Osteocyte (in vitro differentiated cells): Measurements from ENCODE around the gene PIN4. TPM values are rescaled to one million over a fixed set of nuclear protein-coding genes. Genes with fewer than 3 reads are reported as not detected.
"Not testable (repeated sequence)": the region's sequence is repeated elsewhere in the genome, so short reads cannot be mapped to it uniquely, and the experiment has no call there.

ENCODE experiments used
- DNase-seq: peaks from one replicate; pipeline ENCODE4 v3.0.0; 2021; ENCODE audit warnings: mixed read lengths; ENCODE audit not compliant: unreplicated experiment; ENCODE audit errors: extremely low spot score
- H3K27ac Mint-ChIP-seq: one replicate; pipeline ENCODE4 v1.8.0; 2021; ENCODE audit warnings: mild to moderate bottlenecking, mixed read lengths; ENCODE audit not compliant: unreplicated experiment
- H3K27me3 Mint-ChIP-seq: one replicate; pipeline ENCODE4 v1.8.0; 2021; ENCODE audit warnings: mixed read lengths; ENCODE audit not compliant: unreplicated experiment
- H3K36me3 Mint-ChIP-seq: one replicate; pipeline ENCODE4 v1.8.0; 2021; ENCODE audit warnings: mixed read lengths; ENCODE audit not compliant: unreplicated experiment
- H3K4me1 Mint-ChIP-seq: one replicate; pipeline ENCODE4 v1.8.0; 2021; ENCODE audit warnings: mixed read lengths; ENCODE audit not compliant: unreplicated experiment
- H3K4me3 Mint-ChIP-seq: one replicate; pipeline ENCODE4 v1.8.0; 2021; ENCODE audit warnings: mild to moderate bottlenecking, moderate library complexity, mixed read lengths; ENCODE audit not compliant: unreplicated experiment
- H3K9me3 Mint-ChIP-seq: one replicate; pipeline ENCODE4 v1.8.0; 2021; ENCODE audit warnings: mixed read lengths; ENCODE audit not compliant: unreplicated experiment
- total RNA-seq: library from RNA; stranded (reverse); gene quantifications from 2 replicates; pipeline ENCODE4 v1.2.1, GENCODE V29; 2021
- TF ChIP-seq, protein P1 (sequence below): fragments of 200-600 bp; sonication (generic); IDR thresholded peaks from 2 replicates; pipeline ENCODE4 v1.5.0; 2021; ENCODE audit warnings: antibody characterized with exemption, mild to moderate bottlenecking, moderate library complexity

Gene PIN4
- total RNA-seq, 1 donor from 2014 or later = 12.1 TPM

DNA sequence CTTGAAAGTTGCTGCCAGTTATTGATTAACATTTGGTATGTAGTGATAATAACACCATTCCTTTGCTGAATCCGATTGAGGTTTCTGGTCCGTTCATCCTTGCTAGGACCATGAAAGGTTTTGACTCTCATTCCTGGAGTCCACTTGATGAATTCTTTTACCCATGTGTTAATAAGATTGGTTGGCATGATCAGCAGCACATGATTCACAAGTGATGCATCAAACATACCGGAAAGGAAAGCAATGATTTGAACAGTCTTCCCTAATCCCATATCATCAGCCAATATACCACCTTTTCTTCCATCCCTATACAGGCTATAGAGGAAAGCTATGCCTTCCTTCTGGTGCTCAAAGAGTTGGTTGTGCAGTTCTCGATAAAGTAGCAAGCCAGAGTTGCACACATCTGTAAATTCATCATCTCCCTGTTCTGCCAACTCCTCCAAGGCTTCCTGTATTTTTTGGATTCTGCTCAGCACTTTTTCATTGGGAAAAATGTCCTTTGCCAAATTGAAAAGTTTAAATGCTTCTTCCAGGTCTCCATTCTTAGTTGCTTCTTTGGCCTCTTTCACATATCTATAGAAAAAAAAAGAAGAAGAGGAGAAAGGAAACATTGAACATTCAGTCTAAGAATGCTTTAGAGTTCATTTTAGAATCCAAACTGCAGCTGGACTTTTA is 26.7 kb downstream of the PIN4 start:
- Mint-ChIP-seq H3K27ac (no peak overlapping the region), H3K4me1 (peaks cover under 1% of the 10 kb centered on the region), H3K36me3 (peaks cover 21% of the 10 kb centered on the region), H3K9me3 (no peaks in the 10 kb centered on the region), H3K4me3 (no peak overlapping the region), H3K27me3 (no peaks in the 10 kb centered on the region)
- TF ChIP-seq, protein P1, sequence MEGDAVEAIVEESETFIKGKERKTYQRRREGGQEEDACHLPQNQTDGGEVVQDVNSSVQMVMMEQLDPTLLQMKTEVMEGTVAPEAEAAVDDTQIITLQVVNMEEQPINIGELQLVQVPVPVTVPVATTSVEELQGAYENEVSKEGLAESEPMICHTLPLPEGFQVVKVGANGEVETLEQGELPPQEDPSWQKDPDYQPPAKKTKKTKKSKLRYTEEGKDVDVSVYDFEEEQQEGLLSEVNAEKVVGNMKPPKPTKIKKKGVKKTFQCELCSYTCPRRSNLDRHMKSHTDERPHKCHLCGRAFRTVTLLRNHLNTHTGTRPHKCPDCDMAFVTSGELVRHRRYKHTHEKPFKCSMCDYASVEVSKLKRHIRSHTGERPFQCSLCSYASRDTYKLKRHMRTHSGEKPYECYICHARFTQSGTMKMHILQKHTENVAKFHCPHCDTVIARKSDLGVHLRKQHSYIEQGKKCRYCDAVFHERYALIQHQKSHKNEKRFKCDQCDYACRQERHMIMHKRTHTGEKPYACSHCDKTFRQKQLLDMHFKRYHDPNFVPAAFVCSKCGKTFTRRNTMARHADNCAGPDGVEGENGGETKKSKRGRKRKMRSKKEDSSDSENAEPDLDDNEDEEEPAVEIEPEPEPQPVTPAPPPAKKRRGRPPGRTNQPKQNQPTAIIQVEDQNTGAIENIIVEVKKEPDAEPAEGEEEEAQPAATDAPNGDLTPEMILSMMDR = no peak
- no peak for DNase-seq

DNA sequence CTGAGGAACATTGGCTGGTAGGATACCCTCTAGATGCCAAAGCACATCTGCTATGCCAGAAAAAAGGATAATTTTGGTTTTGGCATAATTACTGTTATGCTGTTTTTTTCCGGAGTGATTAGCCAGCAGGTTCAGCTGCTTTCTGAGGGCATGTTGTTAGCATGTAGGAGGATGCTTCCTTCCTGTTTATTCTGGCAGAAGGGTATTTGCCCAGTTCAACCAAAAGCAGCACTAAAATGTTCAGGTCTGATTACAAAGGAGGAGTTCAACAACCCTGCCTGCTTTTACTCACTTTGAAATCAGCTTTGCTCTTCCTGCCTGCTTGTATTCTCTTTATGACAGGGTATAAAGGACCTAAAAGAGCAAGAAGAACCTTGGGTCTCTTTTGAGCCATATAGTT is 35.4 kb downstream of the PIN4 start:
- Mint-ChIP-seq H3K4me3 (no peak overlapping the region), H3K27ac (no peak overlapping the region), H3K36me3 (peaks cover 8% of the 10 kb centered on the region), H3K9me3 (peaks cover 12% of the 10 kb centered on the region), H3K27me3 (no peaks in the 10 kb centered on the region), H3K4me1 (no peaks in the 10 kb centered on the region)
- TF ChIP-seq, protein P1 = no peak
- DNase-seq = no peak

DNA sequence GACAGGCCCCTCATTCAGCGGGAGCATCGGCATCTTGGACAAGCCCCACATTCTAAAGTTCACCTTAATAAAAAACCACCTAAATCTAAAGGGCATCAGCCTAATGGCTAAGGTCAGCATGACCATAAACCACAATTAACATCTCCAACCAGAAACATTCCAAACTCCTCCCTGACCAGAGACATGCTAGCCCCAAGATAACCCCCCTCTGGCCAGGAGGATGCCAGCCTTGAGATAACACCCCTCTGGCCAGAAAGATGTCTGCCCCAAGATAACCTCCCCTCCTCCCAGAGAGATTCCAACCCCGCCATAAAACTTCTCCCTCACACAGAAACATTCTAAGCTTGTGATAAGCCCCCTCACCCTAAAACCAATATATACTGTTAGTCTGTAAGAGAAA is 38.8 kb downstream of the PIN4 start:
- not testable (repeated sequence) for H3K27me3 Mint-ChIP-seq, DNase-seq, H3K4me1 Mint-ChIP-seq, H3K27ac Mint-ChIP-seq, H3K36me3 Mint-ChIP-seq, H3K4me3 Mint-ChIP-seq
- H3K9me3 Mint-ChIP-seq = peaks cover 16% of the 10 kb centered on the region

DNA sequence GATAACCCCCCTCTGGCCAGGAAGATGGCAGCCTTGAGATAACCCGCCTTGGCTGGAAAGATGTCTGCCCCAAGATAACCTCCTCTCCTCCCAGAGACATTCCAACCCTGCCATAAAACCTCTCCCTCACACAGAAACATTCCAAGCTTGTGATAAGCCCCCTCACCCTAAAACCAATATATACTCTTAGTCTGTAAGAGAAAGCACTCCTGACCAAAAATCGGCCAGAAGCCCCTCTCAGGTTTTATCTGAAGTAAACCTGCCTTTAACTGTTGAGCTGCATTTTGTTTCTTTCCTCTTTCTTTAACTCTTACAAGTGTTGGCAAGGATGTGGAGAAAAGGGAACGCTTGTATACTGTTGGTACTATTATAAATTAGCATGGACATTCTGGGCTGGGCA is 48.7 kb downstream of the PIN4 start:
- Mint-ChIP-seq H3K4me3 (no peak overlapping the region), H3K36me3 (peaks cover 4% of the 10 kb centered on the region), H3K27ac (no peak overlapping the region), H3K9me3 (peaks cover 7% of the 10 kb centered on the region), H3K4me1 (no peaks in the 10 kb centered on the region), H3K27me3 (no peaks in the 10 kb centered on the region)
- no peak for DNase-seq
- TF ChIP-seq, protein P1 = no peak

DNA sequence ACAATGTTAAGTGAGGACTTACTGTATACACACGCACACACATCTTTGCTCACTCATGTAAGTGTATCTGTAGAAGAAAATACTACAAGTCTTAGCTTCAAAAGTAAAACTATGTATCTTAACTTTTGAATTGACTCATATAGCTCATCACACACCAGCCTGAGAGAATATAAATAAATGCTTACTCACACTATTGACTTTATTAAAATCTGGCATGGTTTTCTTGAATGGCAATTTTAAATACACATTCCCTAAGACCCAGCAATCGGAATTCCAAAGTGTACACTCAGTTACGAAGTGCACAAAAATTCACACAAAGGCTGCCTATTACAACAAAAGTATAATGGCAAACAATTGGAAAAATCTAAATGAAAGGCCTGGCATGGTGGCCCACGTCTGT is 55.3 kb downstream of the PIN4 start:
- H3K27me3 Mint-ChIP-seq = no peaks in the 10 kb centered on the region
- H3K27ac Mint-ChIP-seq = no peak overlapping the region
- H3K4me1 Mint-ChIP-seq = peaks cover 14% of the 10 kb centered on the region
- H3K9me3 Mint-ChIP-seq = no peaks in the 10 kb centered on the region
- TF ChIP-seq, protein P1 = no peak
- H3K4me3 Mint-ChIP-seq = no peak overlapping the region
- no peak for DNase-seq
- H3K36me3 Mint-ChIP-seq = no peaks in the 10 kb centered on the region
